Dermis lymphatic vessel endothelial cell (primary cell): ENCODE results near the gene RPL7A. TPM values are rescaled to one million over a fixed set of nuclear protein-coding genes. Genes with fewer than 3 reads are reported as not detected.

Experiments used
- total RNA-seq: library from RNA; depleted of rRNA; stranded (reverse); fragments of >200 nt; gene quantifications from 2 replicates; pipeline ENCODE4 v1.2.1, GENCODE V29; 2014

The RPL7A gene
- 2,195 and 2,415 TPM in 2 replicates for total RNA-seq

DNA sequence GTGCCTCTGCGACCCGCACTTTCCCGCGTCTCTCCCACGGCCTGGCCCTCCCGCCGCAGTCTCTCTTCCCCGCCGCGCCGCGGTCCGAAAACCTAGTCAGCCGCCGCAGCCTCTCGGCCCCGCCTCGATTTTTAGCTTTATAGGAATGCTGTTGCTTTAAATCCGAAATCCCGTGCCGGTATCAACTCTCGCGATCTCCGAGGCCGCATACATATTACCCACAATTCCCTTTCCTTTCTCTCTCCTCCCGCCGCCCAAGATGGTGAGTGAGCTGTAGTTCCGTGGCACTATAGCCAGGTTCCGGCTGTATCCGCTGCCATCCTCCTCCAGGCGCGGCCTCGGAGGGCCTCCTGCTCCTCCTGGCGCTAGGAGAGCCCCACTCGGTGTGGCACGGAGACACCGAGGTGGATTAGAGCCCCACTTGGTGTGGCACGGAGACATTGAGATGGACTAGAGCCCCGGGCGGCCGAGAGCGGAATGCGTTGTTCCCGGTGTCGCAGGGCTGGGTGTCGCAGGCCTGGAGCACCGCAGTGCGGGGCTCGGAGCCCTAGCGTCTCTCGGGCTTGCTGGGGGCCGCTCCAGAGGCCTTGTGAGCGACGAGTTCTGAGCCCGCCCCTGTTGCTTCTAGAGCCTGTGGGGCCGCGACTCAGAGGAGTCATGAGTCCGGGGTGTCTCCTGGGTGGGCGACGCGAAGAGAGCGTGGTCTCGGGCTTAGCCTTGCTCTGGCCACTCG, at the start of gene RPL7A, which contains the start of gene MED22:
Gene RPL7A (plus strand): TSS at position 234 of the 733 bp plus-strand sequence. CDS start 26 bp downstream, at position 260.
Gene MED22 (minus strand): TSS at position 147 of the 733 bp plus-strand sequence. CDS start 1,469 bp downstream, outside the sequence.

GRCh38 chr9:133335924-133336811, 11.8 kb upstream of the RPL7A start, which contains the start of gene SURF6:
TSS of gene SURF6 (minus strand) at chr9:133336188. CDS start at chr9:133336132, 56 bp downstream.

GRCh38 chr9:133356391-133357091, 8.5 kb downstream of the RPL7A start, which contains the start of the genes SURF1 and SURF2:
TSS of gene SURF1 (minus strand) at chr9:133356487. CDS start at chr9:133356453, 34 bp downstream.
TSS of gene SURF2 (plus strand) at chr9:133356550. CDS start at chr9:133356593, 43 bp downstream.

GRCh38 chr9:133375724-133376654, 28.0 kb downstream of the RPL7A start, which contains the start of the genes STKLD1 and SURF4:
TSS of gene STKLD1 (plus strand) at chr9:133376366. CDS start at chr9:133376474, 108 bp downstream.
TSS of gene SURF4 (minus strand) at chr9:133376060. CDS start at chr9:133375969, 91 bp downstream.

Other genes starting within 250 kb of the RPL7A start
- 31.1 and 46.1 TPM in 2 replicates for gene RALGDS, start 227.0 kb upstream of the RPL7A start, total RNA-seq
- gene GBGT1, start 184.3 kb upstream of the RPL7A start, total RNA-seq = 16.5 and 32.2 TPM in 2 replicates
- gene OBP2B, start 139.0 kb upstream of the RPL7A start, total RNA-seq = not detected in 2 replicates
- 0.43 TPM in 2 replicates for gene ABO, start 73.0 kb upstream of the RPL7A start, total RNA-seq
- 8.0 and 10.5 TPM in 2 replicates for gene SURF6, start 12.0 kb upstream of the RPL7A start, total RNA-seq
- 12.1 and 12.5 TPM in 2 replicates for gene MED22, start 87 bp upstream of the RPL7A start, total RNA-seq
- 21.3 and 31.9 TPM in 2 replicates for gene SURF1, start 8.3 kb downstream of the RPL7A start, total RNA-seq
- gene SURF2, start 8.3 kb downstream of the RPL7A start, total RNA-seq = 10.1 and 12.5 TPM in 2 replicates
- gene SURF4, start 27.8 kb downstream of the RPL7A start, total RNA-seq = 283 and 354 TPM in 2 replicates
- gene STKLD1, start 28.1 kb downstream of the RPL7A start, total RNA-seq = 0.69 and 0.98 TPM in 2 replicates
- 13.1 and 19.5 TPM in 2 replicates for gene REXO4, start 69.8 kb downstream of the RPL7A start, total RNA-seq
- gene ADAMTS13, start 74.1 kb downstream of the RPL7A start, total RNA-seq = 0.52 and 0.65 TPM in 2 replicates
- 10.7 and 11.0 TPM in 2 replicates for gene CACFD1, start 111.8 kb downstream of the RPL7A start, total RNA-seq
- 8.2 and 13.2 TPM in 2 replicates for gene SLC2A6, start 130.9 kb downstream of the RPL7A start, total RNA-seq
- not detected in 2 replicates for gene MYMK, start 176.7 kb downstream of the RPL7A start, total RNA-seq
- gene ADAMTSL2, start 186.5 kb downstream of the RPL7A start, total RNA-seq = 0.09 and 0.11 TPM in 2 replicates